GM19239 (cell line): ENCODE measurements around the gene CEP295NL.
"Not testable (repeated sequence)": the region's sequence is repeated elsewhere in the genome, so short reads cannot be mapped to it uniquely, and the experiment has no call there.

Source experiments
- DNase-seq: peaks from one replicate; pipeline ENCODE4 v3.0.0; 2011; ENCODE audit warnings: low spot score; ENCODE audit not compliant: insufficient read length
- FAIRE-seq: peaks from 2 replicates; lab custom pipeline; 2011; peaks lifted over from hg19 to GRCh38; lab: Jason Lieb, UNC

The CEP295NL gene

DNA sequence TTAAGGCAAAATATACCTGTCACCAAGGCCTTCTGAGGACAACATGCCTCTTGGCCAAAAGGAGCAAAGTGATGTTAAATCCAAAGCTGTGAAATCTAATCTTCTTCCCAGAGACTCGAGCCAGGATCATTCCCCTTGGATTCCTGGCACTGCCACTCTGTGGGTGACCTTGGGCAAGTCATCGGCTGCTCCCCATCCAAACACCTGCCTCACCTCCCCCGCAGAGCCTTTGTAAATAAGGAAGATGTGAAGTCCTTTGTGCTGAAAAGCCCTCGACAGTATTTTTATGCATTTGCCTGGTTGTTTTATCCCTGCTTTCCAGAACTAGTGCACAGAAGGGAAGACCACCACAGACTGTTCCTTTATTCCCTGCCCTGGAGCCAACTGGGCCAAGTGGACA is 5.4 kb upstream of the CEP295NL start:
- no peak for DNase-seq
- FAIRE-seq, result no peak

DNA sequence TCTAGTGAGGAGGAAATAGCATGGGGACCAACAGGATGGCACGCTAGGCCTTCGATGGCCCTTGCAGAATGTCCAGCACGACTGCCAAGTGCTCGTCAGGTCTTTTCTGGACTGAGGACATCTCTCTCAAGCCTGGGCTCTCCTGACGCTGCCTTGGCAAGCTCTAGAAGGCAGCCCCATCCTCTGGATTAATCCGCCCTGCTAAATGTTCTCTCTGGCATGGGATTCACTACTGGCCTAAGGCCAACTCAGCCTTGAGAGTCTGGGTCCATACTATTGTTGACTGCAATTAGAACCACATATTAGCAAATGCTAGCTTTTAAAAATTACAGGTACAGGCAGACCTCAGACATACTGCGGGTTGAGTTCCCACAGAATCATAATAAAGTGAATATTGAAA is 2.5 kb upstream of the CEP295NL start:
- DNase-seq, result no peak
- FAIRE-seq, result no peak

DNA sequence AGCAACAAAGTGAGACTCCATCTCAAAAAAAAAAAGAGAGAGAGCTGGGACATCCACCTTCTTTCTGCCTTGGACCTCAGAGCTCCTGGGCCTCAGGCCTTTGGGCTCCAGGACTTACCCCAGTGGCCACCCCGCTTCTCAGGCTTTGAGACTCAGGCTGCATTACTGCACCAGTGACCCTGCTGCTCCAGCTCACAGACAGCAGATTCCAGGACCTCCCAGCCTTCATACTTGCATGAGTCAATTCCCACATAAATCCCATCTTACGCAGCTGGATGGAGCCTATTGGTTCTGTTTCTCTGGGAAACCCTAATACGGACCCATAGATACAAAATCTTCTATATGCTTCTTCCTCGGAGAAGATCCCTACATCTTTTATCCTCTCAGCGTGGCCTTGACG is 2.1 kb upstream of the CEP295NL start:
- DNase-seq (no peak), FAIRE-seq (no peak)

DNA sequence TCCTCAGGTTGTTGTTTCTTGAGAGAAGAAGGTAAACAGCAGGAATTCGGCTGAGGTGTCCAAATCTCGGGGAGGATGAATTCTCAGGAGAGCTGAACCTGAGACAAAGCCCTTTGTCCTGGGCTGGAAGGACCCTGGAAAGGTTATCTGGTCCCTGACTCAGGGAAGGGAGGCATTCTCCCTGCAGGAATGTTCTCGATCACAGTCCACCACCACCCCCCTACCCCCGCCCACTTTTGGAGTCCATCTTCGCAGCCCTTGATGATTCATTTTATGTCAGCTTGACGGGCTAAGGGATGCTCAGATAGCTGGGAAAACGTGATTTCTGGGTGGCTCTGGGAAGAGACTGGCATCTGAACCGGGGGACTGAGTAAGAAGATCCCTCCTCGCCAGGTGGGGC is 1.4 kb upstream of the CEP295NL start:
- DNase-seq (no peak), FAIRE-seq (no peak)

DNA sequence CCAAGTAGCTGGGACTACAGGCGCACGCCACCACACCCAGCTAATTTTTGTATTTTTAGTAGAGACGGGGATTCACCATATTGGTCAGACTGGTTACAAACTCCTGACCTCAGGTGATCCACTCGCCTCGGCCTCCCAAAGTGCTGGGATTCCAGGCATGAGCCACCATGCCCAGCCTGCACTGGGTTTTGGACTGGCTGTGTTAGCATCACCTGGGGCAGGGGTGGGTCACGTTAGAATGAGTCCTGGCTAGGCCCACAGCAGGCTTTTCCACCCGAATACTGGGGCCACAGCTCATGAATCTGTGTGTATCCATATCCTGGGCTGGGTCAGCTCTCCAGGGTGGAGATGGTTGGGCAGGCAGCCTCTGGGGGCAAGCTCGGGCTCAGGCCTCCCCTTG is 770 bp downstream of the CEP295NL start:
- not testable (repeated sequence) for DNase-seq, FAIRE-seq

DNA sequence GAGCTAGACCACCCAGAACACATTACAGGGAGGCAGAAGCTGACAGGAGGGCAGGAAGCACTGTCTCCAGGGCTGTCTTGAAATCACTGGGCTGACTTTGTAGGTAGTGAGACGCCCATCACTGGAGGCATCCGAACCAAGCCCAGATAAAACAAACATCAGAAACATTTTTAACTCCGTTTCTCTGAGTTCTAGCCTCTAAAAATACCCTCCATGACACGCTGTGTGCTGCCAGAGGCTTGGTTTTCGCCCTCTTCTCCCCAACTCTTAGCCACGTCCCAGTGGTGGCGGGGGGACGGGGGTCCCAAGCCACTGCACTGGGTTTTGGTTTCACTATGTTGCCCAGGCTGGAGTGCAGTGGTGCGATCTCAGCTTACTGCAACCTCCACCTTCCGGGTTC is 1.2 kb downstream of the CEP295NL start:
- FAIRE-seq (no peak), DNase-seq (no peak)

DNA sequence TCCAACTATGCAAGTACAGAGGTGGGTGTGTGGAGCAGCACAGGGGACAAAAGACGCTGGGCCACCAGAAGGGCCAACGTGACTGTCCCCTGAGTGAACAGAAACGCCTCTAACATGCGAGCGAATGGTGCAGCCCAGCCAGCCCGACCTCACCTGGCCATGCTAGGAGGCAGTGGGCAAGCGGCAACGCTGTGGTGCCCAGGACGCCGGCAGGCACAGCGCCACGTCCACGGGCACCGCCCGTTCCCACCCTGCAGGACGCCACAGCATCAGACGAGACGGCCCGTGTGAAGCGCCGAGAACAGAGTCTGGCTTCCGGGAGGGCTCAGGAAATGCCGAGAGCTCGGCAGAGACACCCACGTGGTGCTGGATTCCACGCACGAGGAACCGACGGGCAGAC is 2.2 kb downstream of the CEP295NL start:
- DNase-seq (no peak), FAIRE-seq (no peak)

DNA sequence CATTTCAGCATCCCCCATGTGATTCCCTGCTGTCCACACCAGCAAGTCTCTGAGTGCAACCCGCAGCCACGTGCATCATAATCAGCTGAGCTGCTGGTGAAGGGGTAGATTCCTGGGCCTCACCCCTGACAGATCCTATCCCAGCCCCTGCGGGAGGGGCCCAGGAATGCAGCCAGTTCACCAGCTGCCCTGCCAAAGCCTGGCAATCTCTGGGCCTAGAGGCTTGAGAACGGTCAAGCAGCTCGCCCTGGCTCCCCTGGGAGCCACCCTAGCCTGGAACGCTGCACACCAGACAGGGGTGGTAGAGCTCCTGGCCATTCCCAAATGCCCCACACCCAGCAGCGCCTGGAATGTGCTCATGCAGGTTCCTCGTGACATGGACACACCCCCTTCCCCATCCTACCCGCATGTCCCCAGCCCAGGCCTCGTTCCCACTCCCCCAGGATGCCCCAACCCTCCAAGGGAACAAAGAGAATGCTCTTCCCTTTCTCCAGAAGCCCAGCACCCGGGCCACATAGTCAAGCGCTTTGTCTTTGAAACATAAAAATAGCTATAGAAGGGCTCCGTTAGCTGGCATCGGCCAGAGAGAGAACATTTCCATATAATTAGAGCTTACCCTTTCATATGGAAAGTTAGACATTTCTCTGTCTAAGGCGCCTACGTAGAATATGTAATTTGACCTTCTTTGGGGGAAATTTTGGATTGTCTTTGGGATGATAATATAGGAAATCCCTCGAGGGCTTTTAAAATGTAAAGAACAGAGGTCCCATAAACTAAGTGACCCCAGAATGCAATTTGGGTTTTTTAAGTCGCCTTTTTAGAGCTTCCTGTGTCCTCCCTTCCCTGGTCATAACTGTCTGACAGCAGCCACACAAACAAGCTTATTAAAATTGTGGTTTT is 3.4 kb downstream of the CEP295NL start:
- FAIRE-seq (no peak), DNase-seq (no peak)

DNA sequence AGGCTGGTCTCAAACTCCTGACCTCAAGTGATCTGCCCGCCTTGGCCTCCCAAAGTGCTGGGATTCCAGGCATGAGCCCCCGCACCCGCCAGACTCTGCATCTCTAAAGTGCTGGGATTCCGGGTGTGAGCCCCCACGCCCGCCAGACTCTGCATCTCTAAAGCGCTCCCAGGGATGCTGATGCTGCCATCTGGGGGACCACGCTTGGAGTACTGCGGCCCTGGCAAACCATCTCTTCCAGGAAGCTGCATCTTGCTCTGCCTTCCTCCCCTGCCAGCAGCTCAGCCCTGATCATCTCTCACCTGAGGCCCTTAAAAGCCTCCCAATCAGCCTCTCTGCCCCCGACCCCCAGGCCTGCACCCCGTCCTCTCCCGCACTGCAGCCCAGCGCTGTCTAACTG is 4.1 kb downstream of the CEP295NL start:
- FAIRE-seq (no peak), DNase-seq (no peak)

DNA sequence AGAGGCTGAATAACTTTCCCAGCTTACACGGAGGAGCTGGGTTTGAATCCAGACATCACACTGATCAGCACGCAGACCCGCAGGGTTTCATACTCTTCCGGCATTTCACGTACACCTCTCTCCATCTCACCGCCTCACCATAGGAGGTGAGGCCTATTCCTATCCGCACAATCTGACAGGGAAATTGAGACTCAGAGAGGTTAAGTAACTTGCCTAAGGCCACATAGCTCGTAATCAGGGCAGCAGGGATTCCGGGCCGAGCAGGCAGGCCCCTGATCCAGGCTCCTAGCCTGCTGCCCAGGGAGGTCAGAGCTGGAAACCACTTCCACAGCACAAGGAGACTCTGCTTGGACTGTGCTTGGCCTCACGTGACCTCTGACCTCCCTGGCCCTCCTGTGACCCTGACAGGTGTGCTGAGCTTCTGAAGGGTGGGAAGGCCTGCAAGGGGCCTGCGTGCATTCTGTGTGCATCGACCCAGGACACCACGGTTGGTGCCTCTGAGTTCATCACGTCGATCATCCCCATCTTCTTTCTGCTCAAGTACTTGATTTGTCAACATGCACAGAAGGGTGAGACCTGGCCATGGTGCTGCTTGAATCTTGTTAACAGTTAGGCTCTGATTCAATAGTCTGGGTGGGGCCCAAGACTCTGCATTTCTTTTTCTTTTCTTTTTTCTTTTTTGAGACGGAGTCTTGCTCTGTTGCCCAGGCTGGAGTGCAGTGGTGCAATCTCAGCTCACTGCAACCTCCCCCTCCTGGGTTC is 4.7 kb downstream of the CEP295NL start:
- FAIRE-seq, result no peak
- no peak for DNase-seq

DNA sequence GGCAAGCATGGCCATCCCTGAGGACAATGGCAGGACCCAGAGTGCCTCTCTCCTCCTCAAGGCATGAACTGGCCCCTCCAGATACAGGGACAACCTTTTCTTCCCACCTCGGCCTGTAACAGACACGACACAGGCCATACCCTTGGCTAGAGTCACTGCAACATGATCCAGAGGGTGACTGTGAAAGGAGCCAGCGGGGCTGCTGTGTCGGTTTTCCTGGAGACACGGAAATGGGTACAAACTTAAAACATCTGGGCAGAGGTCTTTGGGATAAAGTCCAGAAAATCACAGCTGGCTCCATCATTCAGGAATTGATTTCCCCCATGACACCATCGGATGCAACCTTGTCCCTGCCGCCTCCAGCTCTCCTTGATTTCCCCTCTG is 5.3 kb downstream of the CEP295NL start:
- DNase-seq, result no peak
- FAIRE-seq, result no peak

DNA sequence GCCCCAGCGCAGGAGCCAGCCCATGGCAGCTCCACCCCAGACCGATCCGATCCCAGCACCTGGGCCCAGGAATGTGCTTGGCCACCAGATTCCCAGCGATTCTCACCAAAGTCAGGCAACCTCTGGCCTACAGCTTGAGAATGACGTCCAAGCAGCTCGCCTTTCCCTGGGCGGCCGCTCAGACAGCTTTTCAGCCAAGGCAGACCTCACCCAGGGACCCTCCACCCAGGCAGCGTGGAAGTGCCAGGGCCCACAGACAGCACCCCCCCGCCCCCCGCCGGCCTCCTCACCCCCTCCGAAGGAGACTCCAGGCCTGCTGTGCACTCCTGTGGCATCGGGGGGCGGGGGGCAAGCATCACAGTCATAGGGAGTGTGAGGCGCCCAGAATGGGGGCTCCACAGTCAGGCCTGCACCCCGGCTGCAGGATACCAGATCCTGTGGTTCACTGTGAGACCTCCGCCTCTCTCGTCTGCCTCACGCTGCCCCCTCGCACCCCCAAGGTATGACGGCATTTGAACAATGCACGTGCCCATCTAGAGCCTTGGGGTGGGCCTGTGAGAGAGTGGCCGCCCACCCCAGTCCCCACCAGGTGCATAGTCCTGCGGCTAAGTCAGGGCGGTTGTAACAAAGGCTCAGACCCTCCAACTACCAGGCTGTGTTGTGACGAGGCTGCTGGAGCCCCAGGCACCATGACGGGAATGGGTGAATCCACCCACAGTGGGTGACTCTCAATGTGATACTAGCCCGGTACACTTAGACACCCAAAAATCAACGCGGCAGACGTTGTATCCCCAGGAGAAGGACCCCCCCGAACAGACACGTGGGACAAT is 6.0 kb downstream of the CEP295NL start:
- FAIRE-seq (no peak), DNase-seq (no peak)

DNA sequence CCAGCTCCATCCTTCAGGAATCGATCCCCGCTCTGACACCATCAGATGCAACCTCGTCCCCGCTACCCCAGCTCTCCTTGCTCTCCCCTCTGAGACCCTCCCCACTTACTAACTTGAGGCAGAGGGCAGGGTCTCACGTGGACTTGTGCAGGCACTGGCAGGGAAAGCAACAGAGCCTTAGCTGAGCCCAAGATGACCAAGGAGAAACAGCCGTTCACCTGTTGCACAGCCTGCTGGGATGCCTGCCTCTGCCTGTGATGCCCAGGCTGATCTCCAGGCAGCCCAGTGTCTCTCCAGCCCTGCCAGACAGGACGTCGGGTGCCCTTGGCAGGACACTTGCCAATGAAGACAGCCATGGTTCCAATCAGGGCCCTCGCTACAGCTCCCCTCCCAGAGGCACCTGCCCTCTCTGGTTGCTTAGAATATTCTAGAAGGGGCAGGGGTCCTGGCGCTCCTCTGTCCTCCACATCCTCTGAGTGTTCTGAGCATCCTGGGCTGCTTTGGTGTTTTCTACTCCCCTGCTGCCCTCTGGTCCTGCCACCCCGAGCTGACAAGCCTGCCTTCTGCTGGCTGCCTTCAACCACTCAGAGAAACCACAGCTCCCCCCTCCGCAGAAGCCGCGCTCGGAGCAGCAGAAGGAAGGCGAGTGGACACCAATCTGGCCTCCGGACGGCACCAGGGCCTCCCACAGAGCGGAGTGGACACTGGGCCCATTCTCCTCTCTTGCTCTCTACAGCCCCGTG is 6.7 kb downstream of the CEP295NL start:
- DNase-seq, result no peak
- FAIRE-seq, result no peak

DNA sequence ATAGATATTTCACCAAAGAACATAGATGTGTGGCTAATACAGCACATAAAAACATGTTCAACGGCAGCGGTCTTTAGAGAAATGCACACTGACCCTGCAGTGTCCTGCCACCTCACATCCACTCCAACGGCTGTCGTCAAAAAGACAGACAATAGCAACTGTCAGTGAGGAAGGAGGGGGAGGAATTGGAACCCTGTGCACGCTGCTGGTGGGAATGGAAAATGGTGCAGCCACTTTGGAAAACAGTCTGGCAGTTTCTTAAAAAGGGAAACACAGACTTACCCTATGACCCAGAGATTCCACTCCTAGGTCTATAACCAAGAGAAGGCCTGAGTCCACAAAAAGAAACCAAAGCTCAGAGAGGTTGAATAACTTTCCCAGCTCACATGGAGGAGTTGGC is 7.7 kb downstream of the CEP295NL start:
- DNase-seq (no peak), FAIRE-seq (no peak)

DNA sequence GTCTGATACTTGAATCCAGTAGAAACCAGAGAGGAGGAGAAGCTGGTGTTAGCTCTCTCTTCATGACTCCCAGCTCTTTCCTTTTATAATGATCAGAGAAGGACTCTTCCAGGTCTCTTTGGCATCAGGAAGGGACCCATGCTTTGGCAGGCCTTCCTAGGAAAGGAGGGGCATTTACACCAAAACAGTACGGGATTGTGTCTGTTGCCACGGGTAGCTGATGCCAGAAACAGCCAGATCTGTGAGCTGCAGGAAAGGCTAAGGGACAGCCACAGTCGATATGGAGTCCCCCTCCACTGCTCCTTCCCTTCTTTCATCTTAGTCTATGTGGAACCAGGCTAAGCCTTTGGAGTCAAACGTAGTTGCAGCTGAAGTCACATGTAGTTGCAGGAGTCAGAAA is 9.3 kb downstream of the CEP295NL start:
- no peak for FAIRE-seq
- DNase-seq, result no peak

DNA sequence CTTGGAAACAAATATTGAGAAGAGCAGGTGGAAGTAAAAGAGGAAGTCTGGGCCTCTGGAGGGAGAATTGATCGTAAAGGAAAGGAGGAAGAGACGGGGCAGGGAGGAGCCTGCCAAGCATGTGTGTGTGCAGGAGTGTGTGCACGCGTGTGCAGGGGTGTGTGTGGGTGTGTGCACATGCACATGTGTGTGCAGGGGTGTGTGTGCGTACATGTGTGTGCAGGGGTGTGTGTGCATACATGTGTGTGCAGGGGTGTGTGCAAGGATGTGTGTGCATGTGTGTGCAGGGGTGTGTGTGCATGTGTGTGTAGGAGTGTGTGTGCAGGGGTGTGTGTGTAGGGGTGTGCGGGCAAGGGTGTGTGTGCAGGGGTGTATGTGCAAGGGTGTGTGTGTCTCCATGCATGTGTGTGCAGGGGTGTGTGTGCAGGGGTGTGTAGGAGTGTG is 10.0 kb downstream of the CEP295NL start:
- no peak for FAIRE-seq
- DNase-seq, result no peak

DNA sequence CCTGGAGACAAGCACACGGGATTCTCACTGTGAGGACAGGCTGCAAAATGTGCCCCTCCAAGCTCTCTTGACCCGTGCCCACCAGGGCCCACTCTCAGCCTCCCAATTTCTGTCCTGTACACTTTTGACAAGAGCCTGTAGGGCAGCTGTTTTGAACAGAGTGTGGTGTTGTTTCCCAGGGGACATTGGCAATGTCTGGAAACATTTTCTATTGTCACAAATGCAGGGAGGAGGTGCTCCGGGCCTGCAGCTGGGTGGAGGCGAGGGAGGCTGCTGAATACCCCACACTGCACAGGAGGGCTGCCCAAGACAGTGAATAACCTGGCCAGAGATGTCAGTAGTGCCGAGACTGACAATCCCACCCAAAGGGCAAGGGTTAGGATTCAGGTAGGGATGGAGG is 10.5 kb downstream of the CEP295NL start:
- DNase-seq (no peak), FAIRE-seq (no peak)

DNA sequence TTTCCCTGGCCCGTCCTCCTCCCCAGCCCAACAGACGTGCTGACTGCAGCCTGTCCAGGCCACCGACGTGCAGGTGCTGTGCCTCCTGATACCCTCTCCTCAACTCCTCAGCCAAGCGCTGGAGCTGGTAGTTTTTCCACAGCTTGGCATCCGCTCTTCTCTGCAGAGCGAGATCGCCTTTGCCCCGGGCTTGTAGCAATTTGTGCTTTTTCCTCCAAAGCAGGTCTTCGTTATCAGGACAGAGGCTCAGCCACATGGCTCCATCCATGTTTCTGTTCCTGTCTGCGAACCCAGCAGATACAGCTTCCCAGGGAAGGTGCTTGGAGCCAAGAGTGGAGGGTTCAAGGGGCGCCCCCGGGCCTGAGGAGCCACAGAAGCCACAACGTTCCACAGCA is 10.9 kb downstream of the CEP295NL start:
- DNase-seq, result no peak
- no peak for FAIRE-seq

DNA sequence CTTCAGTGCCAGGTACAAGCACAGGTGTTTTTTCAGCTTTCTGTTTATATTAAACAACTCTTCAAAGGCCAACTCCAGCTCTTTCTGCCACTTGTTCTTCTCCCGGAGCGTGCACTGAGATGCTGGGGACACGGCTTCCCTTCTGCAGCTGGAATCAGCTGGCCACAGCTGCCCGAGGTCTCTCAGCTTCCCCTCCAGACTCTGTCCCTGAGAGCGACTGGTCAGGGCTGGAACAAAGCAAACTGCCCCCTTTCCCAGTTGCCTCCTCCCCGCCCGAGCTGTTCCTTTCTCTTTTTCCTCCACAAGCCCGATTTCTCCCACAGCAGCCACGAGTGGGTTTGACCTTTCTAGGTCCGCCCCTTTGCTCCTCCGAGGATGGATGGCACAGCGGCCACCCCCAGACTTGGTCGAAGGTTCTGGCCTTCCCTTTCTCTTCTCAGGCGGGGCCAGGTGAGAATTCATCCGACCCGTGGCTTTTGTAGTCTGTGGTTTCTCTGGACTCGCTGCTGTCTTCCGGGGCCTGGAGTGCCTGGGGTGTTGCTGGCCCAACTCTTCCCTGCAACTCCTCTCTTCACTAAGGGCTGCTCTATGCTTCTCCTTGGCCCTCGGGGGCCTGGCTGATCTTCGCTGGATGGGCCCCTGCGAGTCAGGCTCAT is 11.5 kb downstream of the CEP295NL start:
- no peak for FAIRE-seq

DNA sequence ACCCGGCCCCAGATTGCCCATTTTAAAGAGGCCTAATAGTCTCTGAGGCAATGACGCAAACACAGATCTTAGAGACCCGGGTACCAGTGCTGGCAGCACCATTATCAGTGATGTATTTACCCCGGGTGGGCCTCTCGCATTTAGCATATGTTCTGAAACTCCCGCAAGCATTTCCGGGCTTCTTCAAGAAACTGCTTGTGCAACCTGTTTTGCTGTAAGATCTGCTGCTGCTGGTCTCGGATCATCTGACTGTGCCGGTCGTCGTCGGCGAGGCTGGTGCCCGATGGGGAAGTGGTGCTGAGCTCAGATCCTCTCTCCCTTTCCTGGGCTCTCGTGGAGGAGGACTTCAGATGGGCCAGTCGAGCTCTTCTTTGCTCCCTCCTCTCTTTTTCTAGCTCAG is 12.5 kb downstream of the CEP295NL start:
- peak; percentile 49 for DNase-seq
- peak; percentile 85 for FAIRE-seq

More for the DNA sequence above, 11.5 kb downstream of the CEP295NL start:
- DNase-seq, result no peak
